Cardiac fibroblast (primary cell): Measurements from ENCODE around the gene MMP15.
"Not testable (repeated sequence)": the region's sequence is repeated elsewhere in the genome, so short reads cannot be mapped to it uniquely, and the experiment has no call there.

Experiments
- DNase-seq, 2 donors: peaks; one replicate each; pipeline versions ENCODE4 v3.0.0 to v3.0.0-alpha.2; 2010; ENCODE audit warnings: low read depth in 2 of 2
- H3K4me3 ChIP-seq, 2 donors: replicated peaks in 1 of 2; 1 replicate in 1 of 2; 2 replicates in 1 of 2; pipeline ENCODE4 v1.5.1; 2011; ENCODE audit warnings: low read depth in 2 of 2, low read length in 2 of 2, mild to moderate bottlenecking in 2 of 2, moderate library complexity in 1 of 2
- TF ChIP-seq, protein P1 (sequence below): IDR thresholded peaks from one replicate; pipeline ENCODE4 v1.5.1; 2011; ENCODE audit warnings: low read depth, mild to moderate bottlenecking, low read length, inconsistent platforms

Gene MMP15

DNA sequence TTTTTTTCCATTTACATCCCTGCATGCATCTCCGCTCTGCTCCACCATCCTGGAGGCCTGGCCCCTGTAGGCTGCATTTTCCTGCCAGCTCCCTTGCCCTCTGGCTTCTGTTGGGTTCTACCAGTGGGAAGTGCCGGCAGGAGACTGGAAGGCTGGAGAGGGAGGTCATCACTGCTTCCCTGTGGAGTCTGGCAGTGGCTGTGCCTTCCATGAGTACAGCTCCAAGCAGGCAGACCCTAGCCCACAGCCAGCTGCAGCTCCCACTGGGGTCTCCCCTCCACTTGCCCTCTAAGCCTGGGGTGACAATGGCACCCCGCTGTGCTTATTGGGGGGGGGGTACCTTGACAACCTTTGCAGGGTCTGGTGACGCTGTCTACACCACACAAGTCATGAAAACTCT, 37.3 kb downstream of the MMP15 start:
- TF ChIP-seq, protein P1, sequence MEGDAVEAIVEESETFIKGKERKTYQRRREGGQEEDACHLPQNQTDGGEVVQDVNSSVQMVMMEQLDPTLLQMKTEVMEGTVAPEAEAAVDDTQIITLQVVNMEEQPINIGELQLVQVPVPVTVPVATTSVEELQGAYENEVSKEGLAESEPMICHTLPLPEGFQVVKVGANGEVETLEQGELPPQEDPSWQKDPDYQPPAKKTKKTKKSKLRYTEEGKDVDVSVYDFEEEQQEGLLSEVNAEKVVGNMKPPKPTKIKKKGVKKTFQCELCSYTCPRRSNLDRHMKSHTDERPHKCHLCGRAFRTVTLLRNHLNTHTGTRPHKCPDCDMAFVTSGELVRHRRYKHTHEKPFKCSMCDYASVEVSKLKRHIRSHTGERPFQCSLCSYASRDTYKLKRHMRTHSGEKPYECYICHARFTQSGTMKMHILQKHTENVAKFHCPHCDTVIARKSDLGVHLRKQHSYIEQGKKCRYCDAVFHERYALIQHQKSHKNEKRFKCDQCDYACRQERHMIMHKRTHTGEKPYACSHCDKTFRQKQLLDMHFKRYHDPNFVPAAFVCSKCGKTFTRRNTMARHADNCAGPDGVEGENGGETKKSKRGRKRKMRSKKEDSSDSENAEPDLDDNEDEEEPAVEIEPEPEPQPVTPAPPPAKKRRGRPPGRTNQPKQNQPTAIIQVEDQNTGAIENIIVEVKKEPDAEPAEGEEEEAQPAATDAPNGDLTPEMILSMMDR: no peak
- no peak for DNase-seq

DNA sequence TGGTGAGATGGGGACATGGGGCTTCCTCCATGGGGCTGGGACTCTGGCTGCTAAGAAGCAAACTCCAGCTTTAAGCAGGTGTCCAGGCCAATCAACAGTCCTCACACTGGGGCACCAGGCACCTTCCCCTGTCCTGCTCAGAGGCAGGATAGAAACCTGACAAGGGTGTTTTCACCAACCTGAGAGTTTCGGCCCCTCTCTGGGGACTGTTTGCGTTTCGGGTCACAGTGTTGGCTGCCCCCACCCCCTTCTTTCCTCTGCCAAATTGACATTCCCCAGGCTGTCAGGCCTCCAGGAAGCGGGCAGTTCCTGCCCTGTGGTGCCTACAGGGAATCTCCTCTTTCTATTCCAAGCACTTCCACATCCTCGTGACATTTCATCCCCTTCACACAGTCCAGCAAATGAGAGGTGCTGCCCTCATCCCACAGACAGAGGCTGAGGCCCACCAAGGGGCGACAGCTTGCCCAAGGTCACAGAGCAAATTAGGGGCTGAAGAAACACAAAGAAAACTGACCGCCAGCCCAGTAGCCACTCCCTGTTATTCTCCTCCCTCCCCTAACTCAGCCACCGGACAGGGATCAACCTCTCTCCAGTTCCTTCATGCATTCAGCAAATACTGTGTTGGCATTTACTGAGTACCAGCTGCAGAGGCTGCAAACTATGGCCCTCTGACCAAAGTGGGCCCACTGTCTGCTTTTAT, 38.0 kb downstream of the MMP15 start:
- TF ChIP-seq, protein P1: no peak
- no peak overlapping the region for H3K4me3 ChIP-seq
- DNase-seq: no peak

More for the DNA sequence above, 37.3 kb downstream of the MMP15 start:
- H3K4me3 ChIP-seq: no peak overlapping the region

DNA sequence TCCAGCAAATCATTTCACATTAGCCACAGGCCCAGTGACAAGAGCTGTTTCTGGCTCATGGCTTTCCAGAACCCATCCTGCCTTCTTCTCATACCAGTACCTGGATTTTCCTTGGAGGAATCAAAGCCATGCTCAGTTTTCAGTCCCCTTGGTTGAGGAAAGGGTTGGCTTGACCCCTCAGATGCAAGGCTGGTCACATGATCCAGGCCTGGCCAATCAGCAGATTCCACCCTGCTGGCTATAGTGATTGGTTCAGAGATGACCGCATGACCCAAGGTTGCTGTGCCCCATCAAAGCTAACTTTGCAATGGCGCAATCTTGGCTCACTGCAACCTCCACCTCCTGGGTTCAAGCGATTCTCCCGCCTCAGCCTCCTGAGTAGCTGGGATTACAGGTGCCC, 45.0 kb downstream of the MMP15 start:
- H3K4me3 ChIP-seq: no peak overlapping the region
- TF ChIP-seq, protein P1: no peak
- DNase-seq: no peak

DNA sequence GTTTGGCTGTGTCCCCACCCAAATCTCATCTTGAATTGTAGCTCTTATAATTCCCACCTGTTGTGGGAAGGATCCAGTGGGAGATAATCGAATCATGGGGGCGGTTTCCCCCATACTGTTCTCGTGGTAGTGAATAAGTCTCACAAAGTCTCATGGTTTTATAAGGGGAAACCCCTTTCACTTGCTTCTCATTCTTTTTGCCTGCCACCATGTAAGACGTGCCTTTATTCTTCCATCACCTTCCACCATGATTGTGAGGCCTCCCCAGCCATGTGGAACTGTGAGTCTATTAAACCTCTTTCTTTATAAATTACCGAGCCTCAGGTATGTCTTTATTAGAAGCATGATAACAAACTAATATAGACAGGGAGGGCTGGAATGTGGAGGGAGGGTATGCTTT, 46.6 kb downstream of the MMP15 start:
- DNase-seq, H3K4me3 ChIP-seq: not testable (repeated sequence)

DNA sequence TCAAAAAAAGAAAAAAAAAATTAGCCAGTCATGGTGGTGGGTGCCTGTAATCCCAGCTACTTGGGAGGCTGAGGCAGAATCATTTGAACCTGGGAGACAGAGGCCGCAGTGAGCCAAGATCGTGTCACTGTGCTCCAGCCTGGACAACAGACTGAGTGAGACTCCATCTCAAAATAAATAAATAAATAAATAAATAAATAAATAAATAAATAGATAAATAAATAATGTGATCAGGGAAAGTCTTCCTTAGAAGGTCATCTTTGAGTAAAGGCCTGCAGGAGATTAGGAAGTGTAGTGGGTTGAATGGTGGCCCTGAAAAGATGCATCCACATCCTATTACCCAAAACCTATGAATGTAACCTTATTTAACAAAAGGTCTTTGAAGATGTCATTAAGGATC, 47.5 kb downstream of the MMP15 start:
- not testable (repeated sequence) for H3K4me3 ChIP-seq, DNase-seq

DNA sequence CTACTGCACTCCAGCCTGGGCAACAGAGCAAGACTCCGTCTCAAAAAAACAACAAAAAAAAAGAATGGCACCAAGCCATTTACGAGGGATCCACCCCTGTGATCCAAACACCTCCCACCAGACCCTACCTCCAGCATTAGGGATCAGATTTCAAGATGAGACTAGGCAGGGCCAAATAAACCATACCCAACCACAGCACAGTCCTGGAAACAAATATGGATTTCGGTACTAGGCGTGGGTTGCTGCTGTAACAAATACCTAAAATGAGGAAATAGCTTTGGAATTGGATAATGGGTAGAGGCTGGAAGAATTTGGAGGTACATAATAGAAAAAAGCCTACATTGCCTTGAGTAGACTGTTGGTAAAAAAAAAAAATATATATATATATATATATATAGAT, 49.1 kb downstream of the MMP15 start:
- TF ChIP-seq, protein P1: no peak
- DNase-seq: no peak
- H3K4me3 ChIP-seq: no peak overlapping the region

DNA sequence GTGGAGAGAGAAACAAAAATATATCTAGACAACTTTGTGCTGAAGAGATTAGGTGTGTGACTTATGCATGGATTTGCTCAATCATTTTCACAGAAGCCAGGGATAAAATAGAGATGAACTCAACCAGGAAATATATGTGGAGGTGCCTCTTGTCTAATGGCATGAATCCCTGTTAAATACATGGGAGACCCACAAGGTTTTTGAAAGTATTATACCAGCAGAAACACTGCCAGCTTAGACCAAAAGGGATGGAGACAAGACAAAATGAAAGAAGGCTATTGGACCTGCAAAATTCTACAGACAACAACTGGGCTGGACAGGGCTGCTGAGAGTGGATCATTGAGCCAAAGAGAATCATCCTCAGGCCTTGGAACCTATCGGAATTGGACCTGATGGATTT, 51.0 kb downstream of the MMP15 start:
- DNase-seq: no peak
- TF ChIP-seq, protein P1: no peak
- no peak overlapping the region for H3K4me3 ChIP-seq

DNA sequence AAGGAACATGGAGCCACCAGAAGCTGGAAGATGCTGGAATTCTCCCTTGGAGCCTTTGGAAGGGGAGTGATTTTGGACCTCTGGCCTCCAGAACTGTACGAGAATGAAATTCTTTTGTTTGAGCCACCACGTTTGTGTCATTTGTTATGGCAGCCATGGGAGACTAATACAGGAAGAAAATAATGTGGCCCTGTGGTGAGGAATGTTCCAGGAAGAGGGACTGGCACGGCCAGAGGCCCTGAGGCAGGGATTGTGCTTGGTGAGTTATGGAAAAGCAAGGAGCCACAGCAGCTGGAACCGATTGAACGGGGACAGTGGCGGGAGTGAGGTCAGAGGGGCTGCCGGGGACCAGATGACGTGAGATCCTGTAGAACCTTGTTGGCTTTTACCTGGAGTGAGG, 52.2 kb downstream of the MMP15 start:
- TF ChIP-seq, protein P1: no peak
- no peak overlapping the region for H3K4me3 ChIP-seq
- no peak for DNase-seq

DNA sequence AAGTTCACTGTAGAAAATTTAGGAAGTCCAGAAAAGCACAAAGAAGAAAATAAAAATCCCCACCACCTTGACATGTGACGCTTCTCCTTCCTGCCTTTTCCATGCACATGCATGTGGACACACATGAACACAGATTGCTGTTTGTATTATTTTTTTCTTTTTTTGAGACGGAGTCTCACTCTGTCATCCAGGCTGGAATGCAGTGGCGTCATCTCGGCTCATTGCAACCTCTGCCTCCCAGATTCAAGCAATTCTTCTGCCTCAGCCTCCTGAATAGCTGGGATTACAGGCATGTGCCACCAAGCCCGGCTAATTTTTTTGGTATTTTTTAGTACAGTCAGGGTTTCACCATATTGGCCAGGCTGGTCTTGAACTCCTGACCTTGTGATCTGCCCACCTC, 55.1 kb downstream of the MMP15 start:
- not testable (repeated sequence) for DNase-seq, H3K4me3 ChIP-seq
